Ammon's horn (tissue), 1 donor: ENCODE data around the gene AFMID.
"Not testable (repeated sequence)": the region's sequence is repeated elsewhere in the genome, so short reads cannot be mapped to it uniquely, and the experiment has no call there.

ENCODE experiments used
- DNase-seq: peaks from one replicate; pipeline ENCODE4 v3.0.0-alpha.2; 2016; ENCODE audit warnings: low spot score

The AFMID gene

GRCh38 chr17:78238823-78239488, 51.8 kb downstream of the AFMID start:
- peak; percentile 4 for DNase-seq

- no peak for DNase-seq
These were observed 52.3 kb downstream of the AFMID start for GRCh38 chr17:78239489-78239931.

GRCh38 chr17:78240012-78240655, 53.0 kb downstream of the AFMID start:
- peak; percentile 3 for DNase-seq

- DNase-seq: peak; percentile 5
These were observed 53.7 kb downstream of the AFMID start for GRCh38 chr17:78240839-78241238.

GRCh38 chr17:78241277-78242023, 54.3 kb downstream of the AFMID start:
- peak; percentile 96 for DNase-seq

GRCh38 chr17:78242024-78242742, 55.0 kb downstream of the AFMID start:
- DNase-seq: no peak

GRCh38 chr17:78247304-78247703, 60.1 kb downstream of the AFMID start:
- no peak for DNase-seq

GRCh38 chr17:78248051-78248914, 61.1 kb downstream of the AFMID start:
- no peak for DNase-seq

- DNase-seq: no peak
These were observed 62.1 kb downstream of the AFMID start for GRCh38 chr17:78249074-78249817.

GRCh38 chr17:78249818-78250806, 63.0 kb downstream of the AFMID start:
- no peak for DNase-seq

- peak; percentile 90 for DNase-seq
These were observed 64.0 kb downstream of the AFMID start for GRCh38 chr17:78250891-78251772.

GRCh38 chr17:78251773-78252103, 64.6 kb downstream of the AFMID start:
- no peak for DNase-seq

- DNase-seq: no peak
These were observed 65.0 kb downstream of the AFMID start for GRCh38 chr17:78252111-78252634.

GRCh38 chr17:78252701-78253635, 65.8 kb downstream of the AFMID start:
- DNase-seq: no peak

- not testable (repeated sequence) for DNase-seq
These were observed 66.4 kb downstream of the AFMID start for GRCh38 chr17:78253636-78253945.

GRCh38 chr17:78253946-78254672, 66.9 kb downstream of the AFMID start:
- peak; percentile 91 for DNase-seq
